ENCODE results near the gene RABGAP1L.

DNA sequence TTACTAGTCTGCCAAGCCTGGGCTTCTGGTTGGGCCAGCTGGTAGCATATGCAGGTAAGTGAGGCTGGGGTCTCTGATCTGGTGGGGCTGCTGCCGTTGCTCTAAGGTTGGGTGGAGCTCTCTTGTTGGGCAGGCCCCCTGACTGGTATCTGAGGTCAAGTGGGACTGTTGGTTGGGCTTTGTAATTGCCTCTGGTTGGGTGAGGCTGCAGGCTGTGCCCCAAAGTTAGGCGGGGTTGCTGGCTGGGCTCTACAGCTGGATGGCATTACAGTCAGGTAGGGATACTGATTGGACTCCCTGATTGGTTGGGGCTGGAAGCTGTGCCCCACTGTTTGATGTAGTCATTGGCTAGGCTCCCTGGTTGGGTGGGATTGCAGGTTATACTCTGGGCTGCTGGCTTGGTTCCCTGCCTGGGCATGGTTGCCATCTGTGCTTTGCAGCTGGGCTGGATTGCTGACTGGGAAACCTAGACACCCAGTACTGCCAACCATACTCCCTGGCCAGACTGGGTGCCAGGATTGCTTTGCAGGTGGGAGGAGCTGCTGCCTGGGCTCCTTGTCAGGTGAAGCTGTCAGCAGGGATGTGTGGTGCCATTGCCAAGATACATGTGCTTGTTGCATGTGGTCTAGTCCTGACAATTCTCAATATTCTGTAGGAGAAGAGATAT lies 130.5 kb downstream of the RABGAP1L start:
- TF ChIP-seq CTCF (IDR thresholded peaks at IDR 0.05 in 8 of 11, conservative IDR thresholded peaks at IDR 0.05 in 3 of 11) (no peak), POLR2A (IDR thresholded peaks at IDR 0.05) (no peak)

All from spleen (tissue), 7 donors.